HepG2 (cell line): ENCODE measurements around the gene FUT6. TPM values are rescaled to one million over a fixed set of nuclear protein-coding genes. Genes with fewer than 3 reads are reported as not detected.

ENCODE experiments used
- ARNT2 ChIP-seq: sonication (generic); formaldehyde crosslinking; IDR thresholded peaks from 2 replicates; pipeline ENCODE4 v1.8.0; 2022; ENCODE audit warnings: mild to moderate bottlenecking, low read depth, missing genetic modification reagents, moderate library complexity
- CBFB ChIP-seq: sonication (generic); formaldehyde crosslinking; IDR thresholded peaks from 2 replicates; pipeline ENCODE4 v1.4.0; 2020; ENCODE audit warnings: missing genetic modification reagents
- DRAP1 ChIP-seq: IDR thresholded peaks from 2 replicates; pipeline ENCODE4 v1.6.1; 2016; ENCODE audit warnings: missing genetic modification reagents, missing compliant biosample characterization
- E2F2 ChIP-seq: sonication (generic); formaldehyde crosslinking; IDR thresholded peaks from 2 replicates; pipeline ENCODE4 v1.4.0; 2020; ENCODE audit warnings: missing genetic modification reagents, borderline replicate concordance
- KAT8 ChIP-seq: IDR thresholded peaks from 2 replicates; pipeline ENCODE4 v1.6.1; 2016; ENCODE audit warnings: missing genetic modification reagents, missing compliant biosample characterization
- POLR2G ChIP-seq: fragments of 200-400 bp; formaldehyde crosslinking; IDR thresholded peaks from 2 replicates; pipeline ENCODE4 v1.6.1; 2018; ENCODE audit warnings: mild to moderate bottlenecking, low read depth, low read length, moderate library complexity
- SIN3B ChIP-seq: fragments of 150-350 bp; IDR thresholded peaks from 2 replicates; pipeline ENCODE4 v1.6.1; 2014; ENCODE audit warnings: low read length
- TAF1 ChIP-seq: sonication (generic); formaldehyde crosslinking; IDR thresholded peaks from 2 replicates; pipeline ENCODE4 v1.4.0; 2020; ENCODE audit warnings: missing genetic modification reagents
- TARDBP ChIP-seq: sonication (generic); formaldehyde crosslinking; IDR thresholded peaks from 2 replicates; pipeline ENCODE4 v1.8.0; 2022; ENCODE audit warnings: mild to moderate bottlenecking, missing genetic modification reagents
- ZFX ChIP-seq: sonication (generic); formaldehyde crosslinking; IDR thresholded peaks from 2 replicates; pipeline ENCODE4 v1.4.0; 2020; ENCODE audit warnings: mild to moderate bottlenecking, low read depth, missing genetic modification reagents, moderate library complexity
- ZNF121 ChIP-seq: sonication (generic); formaldehyde crosslinking; IDR thresholded peaks from 2 replicates; pipeline ENCODE4 v1.5.0; 2020; ENCODE audit warnings: mild to moderate bottlenecking, missing genetic modification reagents
- ZNF292 ChIP-seq: sonication (generic); formaldehyde crosslinking; IDR thresholded peaks from 2 replicates; pipeline ENCODE4 v1.8.1; 2022; ENCODE audit warnings: mild to moderate bottlenecking, low read depth, missing genetic modification reagents, borderline replicate concordance
- ZNF383 ChIP-seq: sonication (generic); formaldehyde crosslinking; IDR thresholded peaks from 2 replicates; pipeline ENCODE4 v1.4.0; 2020; ENCODE audit warnings: missing genetic modification reagents, mild to moderate bottlenecking, borderline replicate concordance
- ZNF512B ChIP-seq: sonication (generic); formaldehyde crosslinking; IDR thresholded peaks from 2 replicates; pipeline ENCODE4 v1.5.1; 2020; ENCODE audit warnings: missing genetic modification reagents, mild to moderate bottlenecking, borderline replicate concordance
- ZNF598 ChIP-seq: sonication (generic); formaldehyde crosslinking; IDR thresholded peaks from 2 replicates; pipeline ENCODE4 v1.5.1; 2020; ENCODE audit warnings: mild to moderate bottlenecking, missing genetic modification reagents, borderline replicate concordance
- ZNF709 ChIP-seq: sonication (generic); formaldehyde crosslinking; IDR thresholded peaks from 2 replicates; pipeline ENCODE4 v1.5.0; 2020; ENCODE audit warnings: mild to moderate bottlenecking, missing genetic modification reagents
- ZNF782 ChIP-seq: sonication (generic); formaldehyde crosslinking; IDR thresholded peaks from 2 replicates; pipeline ENCODE4 v1.4.0; 2020; ENCODE audit warnings: missing genetic modification reagents, mild to moderate bottlenecking, borderline replicate concordance
- ZXDC ChIP-seq: sonication (generic); formaldehyde crosslinking; IDR thresholded peaks from 2 replicates; pipeline ENCODE4 v1.5.0; 2020; ENCODE audit warnings: mild to moderate bottlenecking, missing genetic modification reagents
- polyA plus RNA-seq, 8 experiments: library from polyadenylated mRNA; depleted of rRNA in 3 of 8; stranded (reverse) in 7 of 8; unstranded in 1 of 8; fragments of >200 nt; fragmentation: Illumina TruSeq in 4 of 8; extraction: Trizol in 4 of 8; gene quantifications; 2 replicates each; pipeline versions ENCODE4 v1.2.1 to v1.2.3, GENCODE V29; 2011 to 2016; ENCODE audit warnings: low read depth in 4 of 8, missing spikeins in 1 of 8, mixed read lengths in 1 of 8; ENCODE audit not compliant: insufficient read depth in 1 of 8
- total RNA-seq, 5 experiments: library from RNA; depleted of rRNA; stranded (reverse); fragments of >200 nt; fragmentation: Illumina TruSeq; extraction: Trizol; gene quantifications; 2 replicates each; pipeline ENCODE4 v1.2.3, GENCODE V29; 2016; ENCODE audit warnings: low read depth in 1 of 5

The FUT6 gene
- total and polyA plus RNA-seq, 2 of the 13 experiments (the other 11 are each of a cell fraction or from before 2014, with no cell fraction given) = 8.2 to 27.7 TPM

- TF ChIP-seq ZNF512B (CRISPR knock-in tag) (0 out of 2 replicates have a peak, but pooled peaks have one; percentile 44), SIN3B (no peak), CBFB (CRISPR knock-in tag) (peak; percentile 18; the same call in 1 of the 2 replicates), TAF1 (CRISPR knock-in tag) (peak; percentile 82; the same call in 1 of the 2 replicates), ARNT2 (CRISPR knock-in tag) (peak; percentile 99), KAT8 (CRISPR knock-in tag) (peak; percentile 81), ZNF383 (CRISPR knock-in tag) (no peak), E2F2 (CRISPR knock-in tag) (no peak), ZNF598 (CRISPR knock-in tag) (peak; percentile 92; the same call in 1 of the 2 replicates), POLR2G (peak; percentile 99), ZNF709 (peak; percentile 80), TARDBP (peak; percentile 95), DRAP1 (CRISPR knock-in tag) (peak; percentile 99), ZNF292 (peak; percentile 30; the same call in 1 of the 2 replicates), ZNF782 (no peak), ZXDC (no peak), ZFX (CRISPR knock-in tag) (peak; percentile 86), ZNF121 (CRISPR knock-in tag) (peak; percentile 90)
These were observed 11.4 kb downstream of the FUT6 start (continued) for GRCh38 chr19:5827891-5828660.
